Endothelial cell of umbilical vein (primary cell): ENCODE measurements around the gene INTS4. TPM values are rescaled to one million over a fixed set of nuclear protein-coding genes. Genes with fewer than 3 reads are reported as not detected.

Experiments
- BruUV-seq: library from RNA; stranded (reverse); fragments of 400-500 nt; replicated peaks from 2 replicates; lab custom pipeline; 2021; lab: Mats Ljungman, UMichigan
- CTCF ChIA-PET: fragments of 300-600, 350-600 bp; sonication (Branson Sonifier 250); formaldehyde crosslinking; loops from one replicate; lab custom pipeline; 2021; ENCODE audit warnings: antibody characterized with exemption, inconsistent platforms; lab: Charles Lee
- POLR2A ChIA-PET: fragments of 300-600, 350-600 bp; sonication (Branson Sonifier 250); formaldehyde crosslinking; loops from one replicate; lab custom pipeline; 2021; ENCODE audit warnings: antibody characterized with exemption, inconsistent platforms; lab: Charles Lee
- DNase-seq: peaks from one replicate; pipeline ENCODE4 v3.0.0-alpha.2; 2011; ENCODE audit warnings: low read depth, low spot score
- FAIRE-seq: peaks from 2 replicates; lab custom pipeline; 2011; peaks lifted over from hg19 to GRCh38; lab: Jason Lieb, UNC
- H2AFZ ChIP-seq: 2 replicates; pipeline ENCODE4 v1.6.0; 2012; ENCODE audit warnings: low read depth, low read length, control low read depth, inconsistent platforms
- H3K27ac ChIP-seq: 2 replicates; pipeline ENCODE4 v1.5.1; 2011; ENCODE audit warnings: low read depth, mild to moderate bottlenecking, control low read depth, low read length, moderate library complexity; ENCODE audit not compliant: insufficient read depth
- H3K27me3 ChIP-seq, 2 experiments: 2 replicates each; pipeline versions ENCODE4 v1.6.0 to v1.6.1; 2011; ENCODE audit warnings: low read length in 2 of 2, mixed read lengths in 1 of 2; ENCODE audit not compliant: control insufficient read depth in 2 of 2, insufficient read depth in 2 of 2
- H3K36me3 ChIP-seq, 2 experiments: 2 replicates in 1 of 2; 3 replicates in 1 of 2; pipeline ENCODE4 v1.5.1; 2011; ENCODE audit warnings: low read length in 2 of 2, mild to moderate bottlenecking in 1 of 2, moderate library complexity in 1 of 2; ENCODE audit not compliant: control insufficient read depth in 2 of 2, insufficient read depth in 2 of 2; ENCODE audit errors: extremely low read depth in 1 of 2
- H3K4me1 ChIP-seq: 3 replicates; pipeline ENCODE4 v1.5.1; 2011; ENCODE audit warnings: mild to moderate bottlenecking, low read length; ENCODE audit not compliant: control insufficient read depth, insufficient read depth; ENCODE audit errors: extremely low read depth
- H3K4me2 ChIP-seq: 2 replicates; pipeline ENCODE4 v1.6.1; 2011; ENCODE audit warnings: low read length, control low read depth, mixed read lengths; ENCODE audit not compliant: insufficient read depth
- H3K4me3 ChIP-seq, 3 experiments: fragments of 200-600 bp in 1 of 3; sonication (generic), shearing (Covaris generic) in 1 of 3; replicated peaks in 1 of 3; 2 replicates each; pipeline ENCODE4 v1.5.1; 2011 to 2016; ENCODE audit warnings: control low read depth in 3 of 3, low read length in 3 of 3, mild to moderate bottlenecking in 2 of 3, inconsistent platforms in 1 of 3, low read depth in 1 of 3, moderate library complexity in 1 of 3; ENCODE audit not compliant: insufficient read depth in 1 of 3
- H3K79me2 ChIP-seq: 2 replicates; pipeline ENCODE4 v1.6.0; 2012; ENCODE audit warnings: low read length, inconsistent platforms; ENCODE audit not compliant: control insufficient read depth, insufficient read depth
- H3K9ac ChIP-seq: replicated peaks from 2 replicates; pipeline ENCODE3; 2011; ENCODE audit warnings: low read length, control low read depth; ENCODE audit not compliant: insufficient read depth; ENCODE audit errors: extremely low read depth
- H3K9me1 ChIP-seq: replicated peaks from 3 replicates; pipeline ENCODE4 v1.6.0; 2011; ENCODE audit warnings: mild to moderate bottlenecking, low read length; ENCODE audit not compliant: control insufficient read depth, insufficient read depth; ENCODE audit errors: extremely low read depth
- H3K9me3 ChIP-seq: replicated peaks from 2 replicates; pipeline ENCODE4 v1.5.1; 2012; ENCODE audit warnings: low read length, inconsistent platforms; ENCODE audit not compliant: control insufficient read depth, insufficient read depth
- H4K20me1 ChIP-seq: replicated peaks from 2 replicates; pipeline ENCODE3; 2011; ENCODE audit warnings: mild to moderate bottlenecking, low read length; ENCODE audit not compliant: control insufficient read depth, insufficient read depth; ENCODE audit errors: extremely low read depth
- CTCF ChIP-seq, 2 donors: IDR thresholded peaks; 1 replicate in 1 of 2; 2 replicates in 1 of 2; pipeline ENCODE4 v1.5.1; 2011; ENCODE audit warnings: low read length in 2 of 2, mild to moderate bottlenecking in 2 of 2, moderate library complexity in 2 of 2, control low read depth in 1 of 2, inconsistent platforms in 1 of 2, low read depth in 1 of 2; ENCODE audit not compliant: insufficient read depth in 1 of 2; ENCODE audit errors: extremely low read depth in 1 of 2
- EZH2 ChIP-seq: IDR thresholded peaks from 2 replicates; pipeline ENCODE4 v1.6.1; 2012; ENCODE audit warnings: borderline replicate concordance, low read depth, mild to moderate bottlenecking, moderate library complexity, low read length, inconsistent platforms; ENCODE audit not compliant: severe bottlenecking
- FOS ChIP-seq: IDR thresholded peaks from 2 replicates; pipeline ENCODE4 v1.6.1; 2011; ENCODE audit warnings: mild to moderate bottlenecking, low read length, moderate library complexity, borderline replicate concordance; ENCODE audit not compliant: insufficient read depth
- GATA2 ChIP-seq: IDR thresholded peaks from 2 replicates; pipeline ENCODE4 v1.7.0; 2011; ENCODE audit warnings: low read depth, mild to moderate bottlenecking, moderate library complexity, mixed read lengths, low read length; ENCODE audit not compliant: insufficient read length, insufficient read depth
- JUN ChIP-seq: IDR thresholded peaks from 2 replicates; pipeline ENCODE4 v1.6.1; 2011; ENCODE audit warnings: borderline replicate concordance, low read depth; ENCODE audit not compliant: insufficient read length, insufficient read depth
- MAX ChIP-seq: IDR thresholded peaks from 2 replicates; pipeline ENCODE4 v1.6.1; 2011; ENCODE audit not compliant: insufficient read depth, insufficient read length
- MYC ChIP-seq: IDR thresholded peaks from one replicate; pipeline ENCODE4 v1.6.1; 2011; ENCODE audit warnings: mild to moderate bottlenecking, low read depth, low read length
- POLR2A ChIP-seq: IDR thresholded peaks from 2 replicates; pipeline ENCODE4 v1.6.1; 2012; ENCODE audit warnings: low read depth, mild to moderate bottlenecking, control low read depth, low read length
- POLR2AphosphoS5 ChIP-seq: IDR thresholded peaks from 2 replicates; pipeline ENCODE4 v1.6.1; 2012; ENCODE audit warnings: low read depth, mild to moderate bottlenecking, control low read depth, low read length, moderate library complexity; ENCODE audit not compliant: insufficient read depth
- dilution Hi-C: fragments of 300-500 bp; cut with MboI; formaldehyde crosslinking; loops from one replicate; pipeline ENCODE4 v1.15.0; 2019; ENCODE audit warnings: low sequenced_read_pairs; ENCODE audit not compliant: extremely low pct_ligation_motif_present
- intact Hi-C: fragments of 100-400 bp; cut with micrococcal nuclease; formaldehyde crosslinking; loops from one replicate; pipeline ENCODE4 v1.10.0; 2022
- polyA plus RNA-seq, 4 experiments: library from polyadenylated mRNA; depleted of rRNA in 3 of 4; stranded (reverse) in 3 of 4; unstranded in 1 of 4; fragments of >200 nt; gene quantifications; 2 replicates each; pipeline versions ENCODE4 v1.2.1 to v1.2.3, GENCODE V29; 2011 to 2012; ENCODE audit warnings: missing spikeins in 1 of 4
- total RNA-seq: library from RNA; stranded (reverse); gene quantifications from 2 replicates; pipeline ENCODE4 v1.2.3, GENCODE V29; 2021

INTS4 gene
- total and polyA plus RNA-seq, 2 donors (not counting 3 experiments of a cell fraction or from before 2014, with no cell fraction given): 29.2 to 37.8 TPM

- FAIRE-seq (no peak), DNase-seq (no peak)
- BruUV-seq: no TSS peak
- no peak overlapping the region for H2AFZ ChIP-seq
- no peaks in the 10 kb centered on the region for H3K79me2 ChIP-seq
- no peaks in the 10 kb centered on the region for H3K36me3 ChIP-seq
- no peak overlapping the region for H3K4me2 ChIP-seq
- intact Hi-C loops: no loop called here
- dilution Hi-C loops: no loop called here
- H3K9me1 ChIP-seq: no peaks in the 10 kb centered on the region
- no peaks in the 10 kb centered on the region for H4K20me1 ChIP-seq
- H3K27ac ChIP-seq: no peak overlapping the region
- H3K9me3 ChIP-seq: no peaks in the 10 kb centered on the region
- ChIA-PET POLR2A (no interaction called here), CTCF (interaction anchor here (3.4 kb wide), 1 partner anchor 26 kb away, joined by 12 read pairs; no protein-coding TSS in a partner anchor)
- peaks cover 5% of the 10 kb centered on the region for H3K4me1 ChIP-seq
- H3K27me3 ChIP-seq: no peaks in the 10 kb centered on the region
- no peak overlapping the region for H3K9ac ChIP-seq
- no peak for TF ChIP-seq MYC
- no peak for TF ChIP-seq POLR2AphosphoS5
- no peak for TF ChIP-seq MAX
- no peak for TF ChIP-seq FOS
- no peak for TF ChIP-seq GATA2
- TF ChIP-seq JUN: no peak
- no peak overlapping the region for H3K4me3 ChIP-seq
Measured at GRCh38 chr11:78019808-78020207, 25.3 kb upstream of the INTS4 start.

- Histone ChIP-seq H3K79me2 (no peaks in the 10 kb centered on the region), H3K27ac (no peak overlapping the region), H3K4me1 (no peaks in the 10 kb centered on the region), H3K9ac (no peak overlapping the region), H3K4me3 (no peak overlapping the region), H3K36me3 (no peaks in the 10 kb centered on the region), H4K20me1 (no peaks in the 10 kb centered on the region), H2AFZ (no peak overlapping the region), H3K27me3 (no peaks in the 10 kb centered on the region), H3K9me1 (no peaks in the 10 kb centered on the region), H3K9me3 (no peaks in the 10 kb centered on the region), H3K4me2 (no peak overlapping the region)
- BruUV-seq: no TSS peak
- dilution Hi-C loops: no loop called here
- CTCF ChIA-PET: interaction anchor here (2.2 kb wide), 1 partner anchor 30 kb away, joined by 7 read pairs; no protein-coding TSS in a partner anchor
- TF ChIP-seq POLR2A (no peak), JUN (no peak), EZH2 (no peak), FOS (no peak), CTCF (IDR thresholded peaks at IDR 0.05; ENCODE audit: extremely low read depth in 1 of 2, insufficient read depth in 1 of 2, low read depth in 1 of 2, low read length in 2 of 2) (no peak), MAX (no peak), MYC (no peak), GATA2 (no peak), POLR2AphosphoS5 (no peak)
- FAIRE-seq: no peak
- intact Hi-C loops: no loop called here
- POLR2A ChIA-PET: no interaction called here
- no peak for DNase-seq
Measured at GRCh38 chr11:78015878-78016277, 21.4 kb upstream of the INTS4 start.
